HG03045 (cell line): ENCODE data around the gene NWD2.
"Not testable (repeated sequence)": the region's sequence is repeated elsewhere in the genome, so short reads cannot be mapped to it uniquely, and the experiment has no call there.

Experiments used
- ATAC-seq: cut with Tn5 transposase; IDR thresholded peaks from one replicate; pipeline ENCODE4 v1.9.1; 2021; ENCODE audit warnings: mild to moderate bottlenecking, moderate library complexity; ENCODE audit not compliant: unreplicated experiment

Gene NWD2

GRCh38 chr4:37489697-37490096 is 245.2 kb downstream of the NWD2 start:
- ATAC-seq = no peak

GRCh38 chr4:37490391-37491347 is 246.1 kb downstream of the NWD2 start:
- no peak for ATAC-seq

GRCh38 chr4:37495353-37495752 is 250.8 kb downstream of the NWD2 start:
- not testable (repeated sequence) for ATAC-seq
